K562 (cell line): ENCODE results near the gene USP20. TPM values are rescaled to one million over a fixed set of nuclear protein-coding genes. Genes with fewer than 3 reads are reported as not detected.

Experiments used
- KLF6 ChIP-seq: fragments of 250-450 bp; sonication (Bioruptor Pico); IDR thresholded peaks from 2 replicates; pipeline ENCODE4 v1.4.0; 2020; ENCODE audit warnings: mild to moderate bottlenecking, moderate library complexity, borderline replicate concordance
- MCM7 ChIP-seq, 2 experiments: fragments of 450-650 bp; IDR thresholded peaks; 2 replicates each; pipeline ENCODE4 v1.6.1; 2016 to 2018
- MTA3 ChIP-seq: fragments of 450-650 bp; formaldehyde crosslinking; IDR thresholded peaks from 2 replicates; pipeline ENCODE4 v1.6.1; 2017; ENCODE audit warnings: mild to moderate bottlenecking, borderline replicate concordance
- MYBL2 ChIP-seq, 2 experiments: fragments of 450-650 bp in 1 of 2; sonication (generic) in 1 of 2; formaldehyde crosslinking in 1 of 2; IDR thresholded peaks; 2 replicates each; pipeline versions ENCODE4 v1.6.1 to v1.8.1; 2017 to 2022; ENCODE audit warnings: borderline replicate concordance in 1 of 2, inconsistent platforms in 1 of 2, low read depth in 1 of 2, mild to moderate bottlenecking in 1 of 2, missing genetic modification reagents in 1 of 2, moderate library complexity in 1 of 2
- RBBP5 ChIP-seq: fragments of 200-600 bp; sonication (generic); IDR thresholded peaks from 2 replicates; pipeline ENCODE4 v1.6.1; 2012; ENCODE audit warnings: borderline replicate concordance, mild to moderate bottlenecking, low read length, control low read depth, inconsistent platforms; ENCODE audit not compliant: insufficient read depth, poor library complexity, severe bottlenecking
- RBFOX2 ChIP-seq: fragments of 200-400 bp; formaldehyde crosslinking; IDR thresholded peaks from 2 replicates; pipeline ENCODE4 v1.6.1; 2017; ENCODE audit warnings: low read depth, mild to moderate bottlenecking, low read length, moderate library complexity
- RBM25 ChIP-seq: fragments of 200-400 bp; formaldehyde crosslinking; IDR thresholded peaks from 2 replicates; pipeline ENCODE4 v1.6.1; 2018; ENCODE audit warnings: low read length, low read depth, moderate library complexity; ENCODE audit not compliant: severe bottlenecking
- SAFB2 ChIP-seq: fragments of 200-400 bp; formaldehyde crosslinking; IDR thresholded peaks from 2 replicates; pipeline ENCODE4 v1.6.1; 2018; ENCODE audit warnings: borderline replicate concordance, low read length, low read depth, moderate library complexity; ENCODE audit not compliant: severe bottlenecking
- TSC22D4 ChIP-seq: fragments of 450-650 bp; IDR thresholded peaks from 2 replicates; pipeline ENCODE4 v1.6.1; 2016; ENCODE audit warnings: missing genetic modification characterization, missing biosample characterization, control low read depth
- ZEB2 ChIP-seq: fragments of 450-650 bp; IDR thresholded peaks from 2 replicates; pipeline ENCODE4 v1.6.1; 2016
- ZNF12 ChIP-seq: sonication (generic); formaldehyde crosslinking; IDR thresholded peaks from 2 replicates; pipeline ENCODE4 v1.4.0; 2020; ENCODE audit warnings: mild to moderate bottlenecking, missing genetic modification reagents
- ZNF431 ChIP-seq: sonication (generic); formaldehyde crosslinking; IDR thresholded peaks from 2 replicates; pipeline ENCODE4 v1.8.0; 2022; ENCODE audit warnings: mild to moderate bottlenecking, missing genetic modification reagents
- ZNF77 ChIP-seq: fragments of 250-450 bp; sonication (Bioruptor Pico); IDR thresholded peaks from 2 replicates; pipeline ENCODE4 v1.5.0; 2020
- polyA plus RNA-seq, 8 experiments: library from polyadenylated mRNA; depleted of rRNA in 4 of 8; stranded (reverse) in 5 of 8; unstranded in 3 of 8; fragments of >200 nt; fragmentation: Nextera tagmentation in 2 of 8; fragmentation: Illumina TruSeq in 1 of 8; extraction: Ambion mirVana in 2 of 8; extraction: Trizol in 1 of 8; gene quantifications; 2 replicates each; pipeline versions ENCODE4 v1.2.1 to v1.2.3, GENCODE V29; 2011 to 2014; ENCODE audit warnings: inconsistent platforms in 1 of 8, missing spikeins in 1 of 8
- total RNA-seq, 7 experiments: library from RNA; depleted of rRNA in 6 of 7; stranded (reverse); fragments of >200 nt in 6 of 7; fragmentation: Illumina TruSeq in 2 of 7; extraction: Trizol in 2 of 7; gene quantifications; 2 replicates each; pipeline versions ENCODE4 v1.2.1 to v1.2.3, GENCODE V29; 2011 to 2021; ENCODE audit warnings: low replicate concordance in 1 of 7
- TF ChIP-seq, protein P1 (sequence below): fragments of 250-450 bp; sonication (Bioruptor Pico); IDR thresholded peaks from 2 replicates; pipeline ENCODE4 v1.4.0; 2020; ENCODE audit warnings: mild to moderate bottlenecking, moderate library complexity, borderline replicate concordance
- TF ChIP-seq, protein P2 (sequence below): fragments of 450-650 bp; IDR thresholded peaks from 2 replicates; pipeline ENCODE4 v1.6.1; 2016; ENCODE audit warnings: low read depth, mild to moderate bottlenecking, moderate library complexity
- TF ChIP-seq, protein P3 (sequence below), 2 experiments: fragments of 250-450 bp in 1 of 2; fragments of 450-650 bp in 1 of 2; sonication (Bioruptor Pico) in 1 of 2; IDR thresholded peaks; 2 replicates each; pipeline versions ENCODE4 v1.6.1 to v1.8.0; 2016 to 2021; ENCODE audit warnings: mild to moderate bottlenecking in 2 of 2, moderate library complexity in 2 of 2, missing compliant biosample characterization in 1 of 2, missing genetic modification characterization in 1 of 2
- TF ChIP-seq, protein P4 (sequence below): IDR thresholded peaks from 2 replicates; pipeline ENCODE4 v1.6.1; 2011; ENCODE audit warnings: borderline replicate concordance, low read depth, mild to moderate bottlenecking, moderate library complexity, low read length; ENCODE audit not compliant: insufficient read depth, poor library complexity, severe bottlenecking
- TF ChIP-seq, protein P5 (sequence below), 2 experiments: IDR thresholded peaks; 2 replicates each; pipeline ENCODE4 v1.6.1; 2011; ENCODE audit warnings: borderline replicate concordance in 1 of 2, control low read depth in 1 of 2, low read depth in 1 of 2, low read length in 1 of 2, mild to moderate bottlenecking in 1 of 2, mixed read lengths in 1 of 2, moderate library complexity in 1 of 2; ENCODE audit not compliant: insufficient read depth in 1 of 2, insufficient read length in 1 of 2, poor library complexity in 1 of 2, severe bottlenecking in 1 of 2; ENCODE audit errors: extremely low read depth in 1 of 2

USP20 gene
- total and polyA plus RNA-seq, 9 of the 15 experiments (the other 6 are each of a cell fraction or from before 2014, with no cell fraction given): 1.9 to 136 (median 49.1) TPM

DNA sequence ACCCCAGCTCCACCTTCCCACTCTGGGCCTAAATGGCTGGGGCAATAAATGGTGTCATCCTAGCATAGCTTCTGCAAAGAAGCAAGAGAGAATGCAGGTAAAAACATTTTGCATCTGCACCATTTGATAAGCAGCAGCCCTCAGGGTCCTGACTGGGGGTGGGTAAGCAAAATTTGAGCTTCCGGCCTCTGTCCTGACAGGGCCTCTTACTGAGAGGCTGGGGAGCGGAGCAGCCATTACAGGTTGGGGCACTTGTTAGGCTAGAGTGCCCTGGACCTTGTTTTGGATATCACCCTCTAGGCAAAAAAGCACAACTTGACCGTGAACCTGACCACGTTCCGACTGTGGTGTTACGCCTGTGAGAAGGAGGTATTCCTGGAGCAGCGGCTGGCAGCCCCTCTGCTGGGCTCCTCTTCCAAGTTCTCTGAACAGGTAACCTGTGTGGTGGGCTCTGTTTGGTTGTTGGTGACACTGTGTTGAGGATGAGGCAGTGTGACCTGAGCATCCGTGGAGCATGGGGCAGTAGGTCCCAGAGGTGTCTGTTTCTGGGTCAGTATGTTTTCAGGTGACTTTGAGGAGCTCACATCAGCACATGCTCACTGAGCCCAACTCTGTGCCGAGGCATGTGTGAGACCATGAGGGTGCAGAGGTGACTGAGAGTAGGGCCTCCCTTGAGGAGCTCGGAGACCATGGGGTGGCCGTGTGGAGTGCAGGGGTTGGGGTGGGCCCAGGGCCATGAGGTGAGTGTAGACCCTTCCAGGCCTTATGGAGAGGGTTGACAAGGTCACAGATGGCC lies 23.1 kb downstream of the USP20 start (continued):
- TF ChIP-seq ZNF77 (CRISPR knock-in tag) (no peak), RBM25 (no peak), MYBL2 (IDR thresholded peaks at IDR 0.05; ENCODE audit: low read depth) (no peak), MYBL2 (CRISPR knock-in tag; IDR thresholded peaks at IDR 0.05; ENCODE audit: borderline replicate concordance) (no peak), RBFOX2 (peak; percentile 59), KLF6 (no peak), RBBP5 (no peak), ZNF12 (CRISPR knock-in tag) (no peak), ZNF431 (CRISPR knock-in tag) (no peak), ZEB2 (no peak), MTA3 (no peak), SAFB2 (no peak), TSC22D4 (no peak), MCM7 (IDR thresholded peaks at IDR 0.05) (no peak)
- TF ChIP-seq, protein P1, sequence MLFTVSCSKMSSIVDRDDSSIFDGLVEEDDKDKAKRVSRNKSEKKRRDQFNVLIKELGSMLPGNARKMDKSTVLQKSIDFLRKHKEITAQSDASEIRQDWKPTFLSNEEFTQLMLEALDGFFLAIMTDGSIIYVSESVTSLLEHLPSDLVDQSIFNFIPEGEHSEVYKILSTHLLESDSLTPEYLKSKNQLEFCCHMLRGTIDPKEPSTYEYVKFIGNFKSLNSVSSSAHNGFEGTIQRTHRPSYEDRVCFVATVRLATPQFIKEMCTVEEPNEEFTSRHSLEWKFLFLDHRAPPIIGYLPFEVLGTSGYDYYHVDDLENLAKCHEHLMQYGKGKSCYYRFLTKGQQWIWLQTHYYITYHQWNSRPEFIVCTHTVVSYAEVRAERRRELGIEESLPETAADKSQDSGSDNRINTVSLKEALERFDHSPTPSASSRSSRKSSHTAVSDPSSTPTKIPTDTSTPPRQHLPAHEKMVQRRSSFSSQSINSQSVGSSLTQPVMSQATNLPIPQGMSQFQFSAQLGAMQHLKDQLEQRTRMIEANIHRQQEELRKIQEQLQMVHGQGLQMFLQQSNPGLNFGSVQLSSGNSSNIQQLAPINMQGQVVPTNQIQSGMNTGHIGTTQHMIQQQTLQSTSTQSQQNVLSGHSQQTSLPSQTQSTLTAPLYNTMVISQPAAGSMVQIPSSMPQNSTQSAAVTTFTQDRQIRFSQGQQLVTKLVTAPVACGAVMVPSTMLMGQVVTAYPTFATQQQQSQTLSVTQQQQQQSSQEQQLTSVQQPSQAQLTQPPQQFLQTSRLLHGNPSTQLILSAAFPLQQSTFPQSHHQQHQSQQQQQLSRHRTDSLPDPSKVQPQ (CRISPR knock-in tag): no peak
- TF ChIP-seq, protein P2, sequence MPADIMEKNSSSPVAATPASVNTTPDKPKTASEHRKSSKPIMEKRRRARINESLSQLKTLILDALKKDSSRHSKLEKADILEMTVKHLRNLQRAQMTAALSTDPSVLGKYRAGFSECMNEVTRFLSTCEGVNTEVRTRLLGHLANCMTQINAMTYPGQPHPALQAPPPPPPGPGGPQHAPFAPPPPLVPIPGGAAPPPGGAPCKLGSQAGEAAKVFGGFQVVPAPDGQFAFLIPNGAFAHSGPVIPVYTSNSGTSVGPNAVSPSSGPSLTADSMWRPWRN: no peak
- TF ChIP-seq, protein P3, sequence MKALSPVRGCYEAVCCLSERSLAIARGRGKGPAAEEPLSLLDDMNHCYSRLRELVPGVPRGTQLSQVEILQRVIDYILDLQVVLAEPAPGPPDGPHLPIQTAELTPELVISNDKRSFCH (CRISPR knock-in tag; IDR thresholded peaks at IDR 0.05): no peak
- TF ChIP-seq, protein P3 (tag; IDR thresholded peaks at IDR 0.05): no peak
- TF ChIP-seq, protein P4, sequence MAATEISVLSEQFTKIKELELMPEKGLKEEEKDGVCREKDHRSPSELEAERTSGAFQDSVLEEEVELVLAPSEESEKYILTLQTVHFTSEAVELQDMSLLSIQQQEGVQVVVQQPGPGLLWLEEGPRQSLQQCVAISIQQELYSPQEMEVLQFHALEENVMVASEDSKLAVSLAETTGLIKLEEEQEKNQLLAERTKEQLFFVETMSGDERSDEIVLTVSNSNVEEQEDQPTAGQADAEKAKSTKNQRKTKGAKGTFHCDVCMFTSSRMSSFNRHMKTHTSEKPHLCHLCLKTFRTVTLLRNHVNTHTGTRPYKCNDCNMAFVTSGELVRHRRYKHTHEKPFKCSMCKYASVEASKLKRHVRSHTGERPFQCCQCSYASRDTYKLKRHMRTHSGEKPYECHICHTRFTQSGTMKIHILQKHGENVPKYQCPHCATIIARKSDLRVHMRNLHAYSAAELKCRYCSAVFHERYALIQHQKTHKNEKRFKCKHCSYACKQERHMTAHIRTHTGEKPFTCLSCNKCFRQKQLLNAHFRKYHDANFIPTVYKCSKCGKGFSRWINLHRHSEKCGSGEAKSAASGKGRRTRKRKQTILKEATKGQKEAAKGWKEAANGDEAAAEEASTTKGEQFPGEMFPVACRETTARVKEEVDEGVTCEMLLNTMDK: no peak
- TF ChIP-seq, protein P5, sequence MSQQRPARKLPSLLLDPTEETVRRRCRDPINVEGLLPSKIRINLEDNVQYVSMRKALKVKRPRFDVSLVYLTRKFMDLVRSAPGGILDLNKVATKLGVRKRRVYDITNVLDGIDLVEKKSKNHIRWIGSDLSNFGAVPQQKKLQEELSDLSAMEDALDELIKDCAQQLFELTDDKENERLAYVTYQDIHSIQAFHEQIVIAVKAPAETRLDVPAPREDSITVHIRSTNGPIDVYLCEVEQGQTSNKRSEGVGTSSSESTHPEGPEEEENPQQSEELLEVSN (IDR thresholded peaks at IDR 0.05; ENCODE audit: borderline replicate concordance in 1 of 2, extremely low read depth in 1 of 2, insufficient read depth in 1 of 2, insufficient read length in 1 of 2, low read depth in 1 of 2, low read length in 1 of 2, poor library complexity in 1 of 2, severe bottlenecking in 1 of 2): no peak
